Liver (tissue), 9 donors: ENCODE measurements around the gene RAB4B. TPM values are rescaled to one million over a fixed set of nuclear protein-coding genes. Genes with fewer than 3 reads are reported as not detected.

Experiments used
- DNase-seq: peaks from one replicate; pipeline ENCODE4 v3.0.0-alpha.2; 2017; ENCODE audit warnings: low spot score
- H3K27ac ChIP-seq, 2 donors: one replicate each; pipeline ENCODE4 v1.7.0; 2013; ENCODE audit warnings: inconsistent platforms in 2 of 2, low read length in 2 of 2, control low read depth in 1 of 2, low read depth in 1 of 2, mild to moderate bottlenecking in 1 of 2
- H3K27me3 ChIP-seq, 4 donors: one replicate each; pipeline versions ENCODE4 v1.6.1 to v1.7.0; 2013; ENCODE audit warnings: low read length in 3 of 4, inconsistent platforms in 1 of 4, mild to moderate bottlenecking in 1 of 4, moderate library complexity in 1 of 4; ENCODE audit not compliant: control insufficient read depth in 4 of 4, insufficient read depth in 4 of 4
- H3K36me3 ChIP-seq, 4 donors: one replicate each; pipeline versions ENCODE4 v1.6.1 to v1.7.0; 2013; ENCODE audit warnings: low read length in 3 of 4, mild to moderate bottlenecking in 3 of 4, low read depth in 1 of 4, moderate library complexity in 1 of 4; ENCODE audit not compliant: control insufficient read depth in 4 of 4, insufficient read depth in 3 of 4
- H3K4me1 ChIP-seq, 4 donors: one replicate each; pipeline versions ENCODE4 v1.6.1 to v1.7.0; 2013; ENCODE audit warnings: low read length in 3 of 4, mild to moderate bottlenecking in 3 of 4, moderate library complexity in 1 of 4; ENCODE audit not compliant: control insufficient read depth in 4 of 4, insufficient read depth in 4 of 4
- H3K4me3 ChIP-seq, 3 donors: one replicate each; pipeline versions ENCODE4 v1.6.1 to v1.7.0; 2013; ENCODE audit warnings: low read length in 3 of 3, control low read depth in 1 of 3, low read depth in 1 of 3, mild to moderate bottlenecking in 1 of 3
- H3K9ac ChIP-seq, 2 donors: one replicate each; pipeline ENCODE4 v1.7.0; 2013; ENCODE audit warnings: low read length in 2 of 2, mild to moderate bottlenecking in 2 of 2, moderate library complexity in 2 of 2, control low read depth in 1 of 2, low read depth in 1 of 2
- H3K9me3 ChIP-seq, 4 donors: one replicate each; pipeline versions ENCODE4 v1.6.1 to v1.7.0; 2013; ENCODE audit warnings: low read length in 3 of 4; ENCODE audit not compliant: control insufficient read depth in 4 of 4
- CTCF ChIP-seq: fragments of 150-350 bp; IDR thresholded peaks from 2 replicates; pipeline ENCODE4 v1.5.1; 2017; ENCODE audit warnings: improper control_type of control experiment, low read depth, low read length; ENCODE audit not compliant: missing input control
- EGR1 ChIP-seq, 2 donors: IDR thresholded peaks; 2 replicates each; pipeline ENCODE4 v1.6.1; 2016 to 2018; ENCODE audit warnings: antibody characterized with exemption in 2 of 2, low read depth in 2 of 2
- FOXA1 ChIP-seq: IDR thresholded peaks from 2 replicates; pipeline ENCODE4 v1.6.1; 2016; ENCODE audit warnings: antibody characterized with exemption
- FOXA2 ChIP-seq: IDR thresholded peaks from 2 replicates; pipeline ENCODE4 v1.6.1; 2016; ENCODE audit warnings: antibody characterized with exemption
- HNF4A ChIP-seq, 2 donors: conservative IDR thresholded peaks; 2 replicates each; pipeline ENCODE4 v1.6.1; 2016; ENCODE audit warnings: antibody characterized with exemption in 2 of 2, mild to moderate bottlenecking in 2 of 2
- HNF4G ChIP-seq: IDR thresholded peaks from 2 replicates; pipeline ENCODE4 v1.6.1; 2016; ENCODE audit warnings: antibody characterized with exemption
- JUND ChIP-seq, 2 donors: IDR thresholded peaks; 2 replicates each; pipeline ENCODE4 v1.6.1; 2016; ENCODE audit warnings: antibody characterized with exemption in 2 of 2
- MAX ChIP-seq: IDR thresholded peaks from 2 replicates; pipeline ENCODE4 v1.6.1; 2016; ENCODE audit warnings: antibody characterized with exemption
- NR2F2 ChIP-seq: IDR thresholded peaks from 2 replicates; pipeline ENCODE4 v1.6.1; 2016; ENCODE audit warnings: antibody characterized with exemption
- RAD21 ChIP-seq, 2 donors: IDR thresholded peaks; 2 replicates each; pipeline ENCODE4 v1.6.1; 2016; ENCODE audit warnings: antibody characterized with exemption in 2 of 2, mild to moderate bottlenecking in 2 of 2
- REST ChIP-seq: IDR thresholded peaks from 2 replicates; pipeline ENCODE4 v1.6.1; 2016; ENCODE audit warnings: antibody characterized with exemption, mild to moderate bottlenecking
- SP1 ChIP-seq: IDR thresholded peaks from 2 replicates; pipeline ENCODE4 v1.6.1; 2018; ENCODE audit warnings: antibody characterized with exemption, mild to moderate bottlenecking
- TAF1 ChIP-seq: conservative IDR thresholded peaks from 2 replicates; pipeline ENCODE4 v1.6.1; 2016; ENCODE audit warnings: antibody characterized with exemption, mild to moderate bottlenecking
- ZBTB33 ChIP-seq: IDR thresholded peaks from 2 replicates; pipeline ENCODE4 v1.6.1; 2016; ENCODE audit warnings: antibody characterized with exemption
- WGBS: extraction: QIAGEN DNeasy Blood & Tissue Kit; methylation state at CpG from one replicate; pipeline ENCODE4 v1.1.7; 2013; 5-methylcytosine and 5-hydroxymethylcytosine counted together
- polyA plus RNA-seq, 2 donors: library from polyadenylated mRNA; stranded (reverse) in 1 of 2; unstranded in 1 of 2; fragments of 200-250 nt in 1 of 2; fragments of >200 nt in 1 of 2; fragmentation: Nextera tagmentation in 1 of 2; extraction: Ambion mirVana in 1 of 2; gene quantifications; one replicate each; pipeline versions ENCODE4 v1.2.1 to v1.2.3, GENCODE V29; 2013 to 2015
- total RNA-seq, 2 donors: library from RNA; depleted of rRNA; stranded (reverse); fragments of >200 nt; gene quantifications; one replicate each; pipeline ENCODE4 v1.2.3, GENCODE V29; 2014
- donor health status: healthy.
- donor health status: healthy.
- donor health status: healthy.
- donor health status: healthy.
- donor health status: healthy.

The RAB4B gene
- total and polyA plus RNA-seq, 4 donors: 5.5 to 16.9 (median 12.9) TPM

GRCh38 chr19:40799558-40800338 lies 21.7 kb downstream of the RAB4B start:
- peak overlapping the region; percentile 62 to 89 for H3K27ac ChIP-seq
- H3K9me3 ChIP-seq: no peaks in the 10 kb centered on the region
- H3K9ac ChIP-seq: peak overlapping the region; percentile 36
- WGBS: 7% methylated on average over 40 of the region's 40 CpGs
- DNase-seq: no peak
- H3K4me3 ChIP-seq: peak overlapping the region; percentile 74 to 89 (median 88)
- H3K36me3 ChIP-seq: peaks cover 0 to 5% (median 3%) of the 10 kb centered on the region in 4 donors
- TF ChIP-seq FOXA2 (no peak), NR2F2 (peak; percentile 50)
- peaks cover 30 to 58% (median 54%) of the 10 kb centered on the region in 4 donors for H3K4me1 ChIP-seq
- H3K27me3 ChIP-seq: no peaks in the 10 kb centered on the region

GRCh38 chr19:40800339-40800996 lies 22.4 kb downstream of the RAB4B start:
- 73% methylated on average over 27 of the region's 27 CpGs for WGBS
- TF ChIP-seq REST: no peak
- no peak for DNase-seq
- Histone ChIP-seq H3K9me3 (no peaks in the 10 kb centered on the region), H3K4me3 (peak overlapping the region; percentile 74 to 89 (median 88)), H3K27ac (peak overlapping the region; percentile 62 to 89), H3K27me3 (no peaks in the 10 kb centered on the region), H3K36me3 (peaks cover 0 to 5% (median 3%) of the 10 kb centered on the region in 4 donors), H3K4me1 (peaks cover 32 to 65% (median 61%) of the 10 kb centered on the region in 4 donors), H3K9ac (no peak overlapping the region)

- no peak for DNase-seq
- no peaks in the 10 kb centered on the region for H3K27me3 ChIP-seq
- H3K27ac ChIP-seq: peak overlapping the region in 1 of 2 donors; percentile 89
- H3K9me3 ChIP-seq: no peaks in the 10 kb centered on the region
- H3K36me3 ChIP-seq: peaks cover 0 to 5% (median 3%) of the 10 kb centered on the region in 4 donors
- H3K9ac ChIP-seq: no peak overlapping the region
- peaks cover 34 to 71% (median 65%) of the 10 kb centered on the region in 4 donors for H3K4me1 ChIP-seq
- H3K4me3 ChIP-seq: no peak overlapping the region
- WGBS: 86% methylated on average over 27 of the region's 27 CpGs
- TF ChIP-seq JUND (IDR thresholded peaks at IDR 0.05) (no peak), CTCF (no peak), SP1 (no peak), FOXA2 (no peak), NR2F2 (no peak), HNF4A (conservative IDR thresholded peaks at IDR 0.05) (no peak), RAD21 (IDR thresholded peaks at IDR 0.05) (no peak), REST (no peak), FOXA1 (no peak), HNF4G (no peak), ZBTB33 (no peak), MAX (no peak), TAF1 (no peak), EGR1 (IDR thresholded peaks at IDR 0.05; ENCODE audit: low read depth in 2 of 2) (no peak)
Observed at GRCh38 chr19:40800997-40801377, 22.9 kb downstream of the RAB4B start.
